ENCODE measurements around the gene DYSF.

DNA sequence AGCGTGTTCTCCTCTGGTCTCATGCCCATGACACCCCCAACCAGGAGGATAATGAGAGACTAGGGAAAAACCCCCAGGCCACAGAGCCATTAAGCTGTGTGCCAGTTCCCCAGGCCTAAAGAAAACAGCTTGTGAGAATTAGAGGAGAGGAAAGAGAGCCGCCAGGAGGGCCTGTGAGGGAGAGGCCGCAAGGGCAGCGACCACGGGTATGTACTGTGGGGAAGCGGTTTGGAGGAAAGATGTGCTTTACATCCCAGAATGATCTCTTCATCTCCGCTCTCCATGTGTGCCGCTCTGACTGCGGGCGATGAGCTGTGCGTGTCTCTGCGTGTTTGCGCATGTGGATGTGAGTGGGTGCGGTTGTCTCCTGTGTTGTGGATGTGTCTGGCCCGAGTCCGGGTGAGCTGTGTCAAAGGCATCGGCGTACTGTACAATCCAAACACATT, 82.9 kb downstream of the DYSF start:
- no peak for TF ChIP-seq POLR2A (IDR thresholded peaks at IDR 0.05)
- TF ChIP-seq CTCF (IDR thresholded peaks at IDR 0.05): no peak
- TF ChIP-seq EP300 (IDR thresholded peaks at IDR 0.05): no peak
